Non-pigmented ciliary epithelial cell (primary cell): ENCODE results near the gene PGGHG.
"Not testable (repeated sequence)": the region's sequence is repeated elsewhere in the genome, so short reads cannot be mapped to it uniquely, and the experiment has no call there.

ENCODE experiments used
- DNase-seq: peaks from one replicate; pipeline ENCODE4 v3.0.0-alpha.2; 2010; ENCODE audit warnings: low read depth

Gene PGGHG

DNA sequence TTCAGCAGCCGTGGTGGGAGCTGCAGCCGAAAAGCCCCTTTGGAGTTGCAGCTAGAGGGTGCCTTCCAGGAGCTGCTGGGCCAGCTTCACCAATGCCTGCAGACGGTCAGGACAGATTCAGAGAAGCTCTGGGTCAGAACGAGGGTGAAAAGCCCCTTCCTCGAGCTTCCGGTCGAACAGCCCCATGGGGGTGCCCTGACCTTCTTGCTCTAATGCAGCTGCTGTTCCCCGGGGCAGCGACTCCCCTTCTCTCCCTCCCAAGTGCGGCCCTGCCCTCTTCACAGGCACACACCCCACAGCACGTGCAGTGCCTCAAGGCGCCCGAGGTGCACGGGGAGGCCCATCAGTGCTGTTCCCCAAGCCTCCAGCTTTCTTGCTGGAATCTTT, 41.4 kb downstream of the PGGHG start:
- no peak for DNase-seq

DNA sequence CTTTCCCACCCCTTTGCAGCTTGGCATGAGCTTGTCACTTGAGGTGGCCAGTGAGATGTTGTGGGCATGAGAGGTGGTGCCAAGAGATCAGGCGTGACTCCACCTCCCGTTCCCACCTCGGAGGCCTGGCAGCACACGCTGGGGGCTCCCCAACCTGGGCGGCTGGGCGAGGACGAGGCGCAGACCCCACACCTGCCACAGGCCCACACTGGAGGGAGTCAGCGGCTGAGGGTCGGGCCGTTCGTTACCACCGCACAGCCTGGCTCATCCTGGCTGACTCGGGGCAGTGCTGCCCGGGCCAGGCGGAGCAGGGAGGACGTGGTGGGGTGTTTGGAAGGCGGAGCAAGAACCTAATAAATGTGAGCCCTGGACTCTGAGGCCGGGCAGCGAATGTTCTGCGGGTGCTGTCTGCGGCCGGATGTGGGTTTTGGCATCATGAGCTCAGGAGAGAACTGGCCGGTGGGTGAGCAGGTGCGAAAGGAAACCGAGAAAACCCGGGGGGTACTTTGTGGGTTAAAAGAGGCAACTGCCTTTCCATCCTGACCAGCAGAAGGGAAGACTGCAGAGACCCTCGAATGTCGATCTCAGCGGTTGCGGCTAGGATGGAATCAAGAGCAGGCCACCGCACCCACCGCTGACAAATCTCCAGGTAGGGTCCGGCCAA, 41.9 kb downstream of the PGGHG start:
- DNase-seq = no peak

DNA sequence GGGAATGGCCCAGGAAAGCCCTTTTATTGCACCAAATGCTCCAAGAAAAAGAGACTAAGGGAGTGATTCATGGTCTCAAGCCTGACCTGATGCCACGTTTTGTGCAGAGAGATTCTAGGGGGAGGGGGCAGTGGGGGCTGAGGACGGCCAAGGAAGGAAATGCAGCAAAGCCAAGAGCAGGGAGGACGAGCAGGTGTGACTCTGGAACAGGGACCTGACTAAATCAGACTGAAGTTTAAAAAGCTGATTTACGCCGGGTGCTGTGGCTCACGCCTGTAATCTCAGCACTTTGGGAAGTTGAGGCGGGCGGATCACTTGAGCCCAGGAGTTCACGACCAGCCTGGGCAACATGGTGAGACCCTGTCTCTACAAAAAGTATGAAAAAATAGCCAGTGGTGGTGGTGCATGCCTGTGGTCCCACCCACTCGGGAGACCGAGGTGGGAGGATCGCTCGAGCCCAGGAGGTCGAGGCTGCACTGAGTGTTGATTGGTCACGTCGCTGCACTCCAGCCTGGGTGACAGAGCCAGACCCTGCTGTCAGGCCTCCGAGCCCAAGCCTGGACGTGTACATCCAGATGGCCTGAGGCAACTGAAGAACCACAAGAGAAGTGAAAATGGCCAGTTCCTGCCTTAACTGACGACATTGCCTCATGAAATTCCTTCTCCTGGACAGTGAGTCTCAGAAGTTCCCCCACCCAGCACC, 42.6 kb downstream of the PGGHG start:
- no peak for DNase-seq

DNA sequence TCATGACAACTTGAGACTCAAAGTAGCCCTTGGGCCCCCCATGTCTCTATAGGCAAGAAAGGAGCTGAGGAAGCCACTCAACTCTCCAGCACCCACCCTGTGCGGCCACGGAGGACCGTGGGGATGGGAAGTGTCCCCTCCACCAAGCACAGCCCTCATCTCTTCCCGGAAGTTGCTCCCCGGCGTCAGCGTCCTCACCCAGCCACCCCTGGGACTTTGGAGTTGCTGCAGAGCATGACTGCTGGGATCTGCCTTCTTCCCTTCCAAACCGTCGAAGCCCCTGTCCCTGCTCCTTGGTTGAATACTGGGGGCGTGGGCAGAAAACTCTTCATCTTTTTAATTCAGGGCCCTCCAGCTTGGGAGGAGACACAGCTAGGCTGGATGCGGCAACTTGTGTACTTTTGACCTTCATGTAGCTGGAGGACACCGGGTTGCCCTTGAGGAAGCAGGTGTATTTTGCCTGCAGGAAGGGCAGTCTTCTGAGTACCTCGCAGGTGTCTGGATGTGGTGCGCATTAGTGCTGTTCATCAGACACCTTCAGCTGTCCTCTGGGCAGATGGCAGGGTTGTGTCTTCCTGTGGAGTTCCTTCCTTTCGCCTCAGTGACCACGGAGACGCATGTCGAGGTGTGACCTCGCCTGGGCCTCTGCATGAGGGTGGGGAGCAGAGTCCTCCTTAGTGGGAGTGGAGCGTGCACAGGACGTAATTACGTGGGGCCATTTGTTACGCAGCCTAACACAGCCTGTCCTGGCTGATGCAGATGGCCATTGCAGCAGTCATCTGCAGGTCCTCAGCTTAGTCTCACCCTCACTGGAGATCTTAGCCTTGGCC, 43.9 kb downstream of the PGGHG start:
- no peak for DNase-seq

DNA sequence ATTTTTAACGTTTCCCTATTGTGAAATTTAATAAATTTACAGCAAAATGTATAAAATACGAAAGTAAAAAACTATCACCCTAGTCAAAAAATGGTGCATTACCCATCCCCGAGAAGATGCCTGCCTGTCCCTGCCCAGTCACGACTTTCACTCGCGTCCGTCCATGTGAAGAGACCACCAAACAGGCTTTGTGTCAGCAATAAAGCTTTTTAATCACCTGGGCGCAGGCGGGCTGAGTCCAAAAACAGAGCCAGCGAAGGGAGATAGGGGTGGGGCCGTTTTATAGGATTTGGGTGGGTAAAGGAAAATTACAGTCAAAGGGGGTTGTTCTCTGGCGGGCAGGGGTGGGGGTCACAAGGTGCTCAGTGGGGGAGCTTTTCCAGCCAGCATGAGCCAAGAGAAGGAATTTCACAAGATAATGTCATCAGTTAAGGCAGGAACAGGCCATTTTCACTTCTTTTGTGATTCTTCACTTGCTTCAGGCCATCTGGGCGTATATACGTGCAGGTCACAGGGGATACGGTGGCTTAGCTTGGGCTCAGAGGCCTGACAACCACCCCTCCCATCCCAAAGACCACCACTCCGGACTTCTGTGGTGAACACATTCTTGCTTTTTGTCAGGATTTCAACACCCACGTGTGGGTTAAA, 44.8 kb downstream of the PGGHG start:
- DNase-seq = not testable (repeated sequence)

DNA sequence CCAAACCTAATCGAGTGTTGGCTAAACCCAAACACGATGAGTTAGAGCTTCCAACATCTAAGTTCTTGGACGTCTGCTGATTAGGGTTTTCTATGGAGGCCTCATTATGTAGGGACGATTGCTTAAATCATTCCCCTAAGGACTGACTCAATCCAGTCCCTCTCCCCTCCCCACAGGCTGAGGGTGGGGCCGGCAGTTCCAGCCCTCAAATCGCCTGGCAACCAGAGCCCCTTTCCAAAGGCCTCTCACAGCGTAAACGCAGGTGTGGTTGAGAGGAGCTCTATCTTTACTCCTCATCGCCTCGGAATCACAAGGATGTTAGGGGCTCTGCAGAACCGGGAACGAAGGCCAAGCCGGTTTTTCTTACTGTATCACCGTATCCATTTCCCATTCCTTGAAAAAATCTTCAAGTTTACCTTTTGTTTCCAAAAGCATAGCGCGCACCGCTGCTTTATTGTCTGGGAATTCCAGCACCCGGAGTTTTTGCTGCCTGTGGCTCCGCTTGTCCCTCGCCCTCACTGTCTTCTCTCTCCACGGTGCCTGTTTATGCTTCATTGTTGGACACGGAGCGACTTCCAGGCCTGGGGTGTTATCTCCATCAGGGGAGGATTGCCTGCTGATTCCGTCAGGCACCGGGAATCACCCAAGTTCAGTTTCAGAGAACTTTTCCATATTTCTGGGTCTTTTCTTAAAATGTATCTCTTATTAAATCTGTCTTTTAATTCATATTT, 45.5 kb downstream of the PGGHG start:
- DNase-seq = no peak

DNA sequence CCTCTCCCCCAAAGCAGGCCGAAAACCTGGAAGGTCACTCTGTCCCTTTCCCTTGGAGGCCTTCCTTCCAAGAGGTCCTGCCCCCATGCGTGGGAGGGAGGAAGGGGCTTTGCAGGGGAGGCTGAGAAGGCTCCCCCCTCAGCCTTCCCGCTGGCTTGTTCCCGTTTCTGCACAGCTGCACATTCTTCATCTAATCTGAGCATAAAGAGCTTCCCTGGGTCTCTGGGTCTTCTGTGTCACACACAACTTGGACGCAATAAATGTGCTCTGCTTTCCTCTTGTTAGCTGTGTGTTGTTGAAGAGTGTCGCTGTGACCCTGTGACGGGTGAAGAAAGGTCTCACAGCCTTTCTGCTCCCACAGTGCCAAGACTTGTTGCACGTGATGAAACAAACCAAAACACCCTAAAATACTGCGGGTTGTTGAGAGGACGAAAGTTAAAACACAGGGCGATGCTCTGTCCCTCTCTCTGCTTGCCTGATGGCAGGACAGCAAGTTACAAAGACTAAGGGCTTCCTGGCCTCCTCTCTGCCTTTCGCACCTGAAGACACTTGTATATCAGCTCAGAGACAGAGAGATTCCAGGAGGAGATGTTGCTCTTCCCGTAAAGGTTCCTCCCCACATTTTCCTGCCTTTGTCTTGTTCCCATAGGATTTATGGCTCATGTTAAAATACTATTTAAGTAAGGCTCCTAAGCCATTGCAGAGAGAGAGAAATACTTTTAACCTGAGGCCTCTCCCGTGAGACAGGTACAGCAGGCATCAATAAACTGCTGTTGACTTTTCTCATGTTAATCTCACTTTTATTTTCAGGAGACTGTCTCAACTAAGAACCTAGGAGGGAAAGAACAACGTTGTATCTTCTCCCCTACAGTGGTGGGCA, 47.1 kb downstream of the PGGHG start:
- DNase-seq = no peak

DNA sequence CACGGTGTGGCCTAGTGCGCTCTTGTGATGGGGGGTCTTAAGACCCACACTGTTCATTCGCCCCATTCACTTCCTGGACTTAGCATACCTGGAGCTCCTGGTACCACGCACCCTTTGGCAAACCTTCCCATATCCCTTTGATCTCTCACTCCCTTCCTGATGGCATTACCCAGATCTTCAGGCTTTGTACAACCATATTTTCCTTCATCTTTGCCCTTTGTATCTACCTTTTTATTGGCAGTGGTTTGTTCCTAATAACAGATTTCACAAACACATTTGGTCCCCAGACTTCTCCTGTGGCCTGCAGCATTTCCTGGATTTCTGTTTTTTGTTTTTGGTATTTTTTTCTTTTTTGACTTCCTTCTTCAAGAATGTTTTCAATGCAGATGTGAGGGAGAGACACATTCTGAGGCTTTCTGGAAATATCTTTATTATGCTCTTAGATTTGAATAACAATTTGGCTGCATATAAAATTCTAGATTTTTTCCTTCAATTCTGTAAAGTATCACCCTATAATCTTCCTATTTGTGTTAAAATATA, 47.8 kb downstream of the PGGHG start:
- DNase-seq = no peak

DNA sequence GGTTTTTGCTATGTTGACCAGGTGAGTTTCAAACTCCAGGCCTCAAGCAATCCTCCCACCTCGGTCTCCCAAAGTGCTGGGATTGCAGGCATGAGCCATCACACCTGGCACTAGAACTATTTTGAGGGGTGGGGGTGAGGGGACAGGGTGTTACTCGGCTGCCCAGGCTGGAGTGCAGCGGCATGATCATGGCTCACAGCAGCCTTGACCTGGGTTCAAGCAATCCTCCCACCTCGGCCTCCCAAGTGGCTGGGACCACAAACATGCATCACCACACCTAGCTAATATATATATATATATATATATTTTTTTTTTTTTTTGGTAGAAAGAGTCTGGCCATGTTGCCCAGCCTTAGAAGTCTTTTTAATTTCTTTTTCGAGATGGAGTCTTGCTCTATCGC, 48.8 kb downstream of the PGGHG start:
- DNase-seq = no peak

DNA sequence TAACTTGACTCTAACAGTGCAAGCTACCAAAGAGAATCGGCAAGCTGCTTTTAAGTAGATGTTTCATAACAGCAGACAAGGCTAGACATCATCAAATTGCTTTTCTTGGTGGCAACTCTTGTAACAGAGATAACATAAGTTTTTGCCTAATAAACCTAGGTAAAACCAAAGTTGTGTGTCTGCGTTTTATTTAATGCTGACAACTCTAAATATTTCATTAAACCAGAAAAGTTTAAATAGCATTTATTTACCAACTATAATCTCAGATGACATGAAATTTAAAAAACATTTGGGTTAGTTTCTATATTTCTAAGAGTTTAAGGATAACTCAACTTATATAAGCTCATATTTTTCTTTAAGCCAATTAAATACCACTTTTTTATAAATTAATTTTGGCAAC, 51.0 kb downstream of the PGGHG start:
- DNase-seq = no peak

DNA sequence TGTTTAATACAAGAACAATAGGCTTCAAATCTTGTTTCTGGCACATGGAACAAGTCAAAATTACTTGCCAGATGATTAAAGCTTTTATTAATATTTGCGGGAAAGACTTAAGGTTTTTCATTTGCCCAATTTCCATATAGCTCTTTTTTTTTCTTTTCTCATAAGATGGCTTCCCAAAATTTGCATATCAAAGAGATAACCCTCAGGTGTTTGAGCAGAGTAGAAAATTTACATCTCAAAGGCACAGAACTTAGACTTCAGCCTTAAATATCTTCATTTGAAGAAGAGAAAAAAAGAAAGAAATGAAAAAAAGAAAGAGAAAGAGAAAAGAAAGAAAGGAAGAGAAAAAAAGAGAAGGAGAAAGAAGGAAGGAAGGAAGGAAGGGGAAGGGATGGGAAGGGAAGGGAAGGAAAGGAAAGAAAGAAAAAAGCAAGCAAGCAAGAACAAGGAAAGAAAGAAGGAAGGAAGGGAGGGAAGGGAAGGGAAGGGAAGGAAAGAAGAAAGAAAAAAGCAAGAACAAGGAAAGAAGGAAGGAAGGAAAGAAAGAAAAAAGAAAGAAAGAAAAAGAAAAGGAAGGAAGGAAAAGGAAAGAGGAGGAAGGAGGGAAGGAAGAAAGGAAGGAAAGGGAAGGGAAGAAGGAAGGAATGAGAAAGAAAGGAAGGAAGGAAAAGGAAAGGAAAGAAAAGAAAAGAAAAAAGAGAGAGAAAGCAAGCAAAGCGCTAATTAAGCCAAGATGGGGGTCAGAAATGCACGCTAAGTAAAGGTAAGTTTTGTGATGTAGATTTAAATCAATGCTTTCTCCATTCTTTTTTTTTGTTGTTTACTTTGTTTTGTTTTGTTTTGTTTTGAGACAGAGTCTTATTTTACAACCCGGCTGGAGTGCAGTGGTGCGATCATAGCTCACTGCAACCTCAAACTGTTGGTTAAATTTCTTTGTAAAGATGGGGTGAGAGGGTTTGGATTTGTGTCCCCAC, 51.9 kb downstream of the PGGHG start:
- no peak for DNase-seq

DNA sequence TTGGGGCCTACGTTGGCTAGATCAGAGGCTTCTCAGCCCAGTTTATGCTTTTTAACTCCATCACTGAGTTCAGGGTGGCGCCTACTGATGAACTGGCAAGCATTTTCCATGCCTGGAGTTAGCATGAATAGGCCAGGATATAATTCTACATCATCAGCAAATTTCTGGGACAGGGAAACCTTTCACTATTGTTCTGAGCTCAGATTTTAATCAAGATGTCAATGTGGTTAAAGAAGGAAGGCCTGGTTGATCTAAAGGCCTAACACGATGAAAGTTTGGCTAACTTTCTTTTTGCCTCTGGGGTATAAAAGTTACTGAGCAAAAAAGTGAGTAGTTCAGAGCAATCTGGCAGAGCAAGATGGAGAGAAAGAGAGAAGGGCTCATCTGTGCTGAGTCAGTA, 53.4 kb downstream of the PGGHG start:
- DNase-seq = no peak

DNA sequence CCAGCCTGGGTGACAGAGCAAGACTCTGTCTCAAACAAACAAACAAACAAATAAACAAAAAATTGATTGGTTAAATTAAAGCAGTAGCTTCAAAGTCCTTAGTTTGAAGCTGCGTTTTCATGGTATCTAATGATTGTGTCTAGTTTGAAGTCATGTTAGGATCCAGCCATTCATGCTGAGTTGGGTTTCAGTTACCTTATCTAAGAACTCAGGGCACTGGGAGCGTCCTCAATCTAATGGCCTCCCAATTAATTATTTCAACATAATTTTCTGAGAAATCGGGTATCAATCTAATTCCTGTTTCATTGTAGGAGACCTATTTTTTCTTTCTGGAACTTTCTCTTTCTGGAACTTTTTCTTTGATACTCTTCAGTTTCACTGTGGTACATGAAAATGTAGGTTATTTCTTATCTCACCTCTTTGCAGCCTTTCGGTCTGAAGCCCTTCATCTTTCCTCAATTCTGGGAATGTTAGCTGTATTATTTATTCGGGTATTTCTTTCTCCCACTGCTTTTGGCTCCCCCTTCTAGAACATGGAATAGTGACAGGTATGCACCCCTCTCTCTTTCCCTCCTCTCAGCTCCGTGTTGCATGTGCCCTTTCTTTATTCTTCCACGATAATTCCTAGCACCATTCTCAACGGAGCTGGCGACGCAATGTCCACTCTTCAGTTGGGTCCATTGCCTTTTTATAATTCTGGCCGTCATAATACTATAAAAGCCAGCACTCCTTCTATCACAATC, 56.1 kb downstream of the PGGHG start:
- no peak for DNase-seq
